ENCODE data around the gene AZIN2. TPM values are rescaled to one million over a fixed set of nuclear protein-coding genes. Genes with fewer than 3 reads are reported as not detected.
A peak's percentile ranks its signal among the peaks of the same experiment; 100 is the strongest.

The AZIN2 gene
- total RNA-seq, 1 experiment from 2014 or later = 3.6 TPM

GRCh38 chr1:33047839-33048305, 33.1 kb upstream of the AZIN2 start:
- CTCF ChIA-PET = no interaction called here
- no TSS peak for BruUV-seq (replicated peaks)
- Mint-ChIP-seq H3K36me3 (ENCODE audit: insufficient read depth, unreplicated experiment) (no peaks in the 10 kb centered on the region), H3K9me3 (ENCODE audit: low read depth, unreplicated experiment) (peaks cover 2% of the 10 kb centered on the region), H3K27ac (ENCODE audit: unreplicated experiment) (no peak overlapping the region), H3K27me3 (ENCODE audit: unreplicated experiment) (no peaks in the 10 kb centered on the region), H3K4me3 (ENCODE audit: low read depth, unreplicated experiment) (no peak overlapping the region), H3K4me1 (ENCODE audit: low read depth, unreplicated experiment) (peaks cover 12% of the 10 kb centered on the region)
- intact Hi-C loops (cut with micrococcal nuclease; ENCODE audit: unreplicated experiment) = no loop called here
- no peak for DNase-seq
- TF ChIP-seq CTCF (IDR thresholded peaks at IDR 0.05; ENCODE audit: unreplicated experiment) = no peak

- Mint-ChIP-seq H3K36me3 (ENCODE audit: insufficient read depth, unreplicated experiment) (no peaks in the 10 kb centered on the region), H3K27me3 (ENCODE audit: unreplicated experiment) (no peaks in the 10 kb centered on the region), H3K27ac (ENCODE audit: unreplicated experiment) (peak overlapping the region; percentile 8), H3K4me1 (ENCODE audit: low read depth, unreplicated experiment) (peaks cover 12% of the 10 kb centered on the region), H3K4me3 (ENCODE audit: low read depth, unreplicated experiment) (no peak overlapping the region), H3K9me3 (ENCODE audit: low read depth, unreplicated experiment) (peaks cover 2% of the 10 kb centered on the region)
- no peak for DNase-seq
- no peak for TF ChIP-seq CTCF (IDR thresholded peaks at IDR 0.05; ENCODE audit: unreplicated experiment)
- intact Hi-C loops (cut with micrococcal nuclease; ENCODE audit: unreplicated experiment) = no loop called here
- BruUV-seq (replicated peaks) = no TSS peak
- CTCF ChIA-PET = no interaction called here
Measured at GRCh38 chr1:33048426-33048825, 32.5 kb upstream of the AZIN2 start.

GRCh38 chr1:33049371-33049770, 31.6 kb upstream of the AZIN2 start:
- no peak overlapping the region for H3K27ac Mint-ChIP-seq (ENCODE audit: unreplicated experiment)

GRCh38 chr1:33050221-33051076, 30.5 kb upstream of the AZIN2 start:
- no TSS peak for BruUV-seq (replicated peaks)
- CTCF ChIA-PET = interaction anchor here (1.2 kb wide), 1 partner anchor 97 kb away, joined by 3 read pairs; no protein-coding TSS in a partner anchor
- no peak for DNase-seq
- Mint-ChIP-seq H3K4me3 (ENCODE audit: low read depth, unreplicated experiment) (no peak overlapping the region), H3K9me3 (ENCODE audit: low read depth, unreplicated experiment) (peaks cover 2% of the 10 kb centered on the region), H3K27ac (ENCODE audit: unreplicated experiment) (peak overlapping the region; percentile 40), H3K4me1 (ENCODE audit: low read depth, unreplicated experiment) (peaks cover 21% of the 10 kb centered on the region), H3K27me3 (ENCODE audit: unreplicated experiment) (no peaks in the 10 kb centered on the region), H3K36me3 (ENCODE audit: insufficient read depth, unreplicated experiment) (peaks cover 5% of the 10 kb centered on the region)
- no peak for TF ChIP-seq CTCF (IDR thresholded peaks at IDR 0.05; ENCODE audit: unreplicated experiment)
- intact Hi-C loops (cut with micrococcal nuclease; ENCODE audit: unreplicated experiment) = no loop called here

More at GRCh38 chr1:33049371-33049770, 31.6 kb upstream of the AZIN2 start:
- Mint-ChIP-seq H3K9me3 (ENCODE audit: low read depth, unreplicated experiment) (peaks cover 2% of the 10 kb centered on the region), H3K36me3 (ENCODE audit: insufficient read depth, unreplicated experiment) (no peaks in the 10 kb centered on the region), H3K4me1 (ENCODE audit: low read depth, unreplicated experiment) (peaks cover 12% of the 10 kb centered on the region), H3K4me3 (ENCODE audit: low read depth, unreplicated experiment) (no peak overlapping the region), H3K27me3 (ENCODE audit: unreplicated experiment) (no peaks in the 10 kb centered on the region)
- BruUV-seq (replicated peaks) = no TSS peak
- intact Hi-C loops (cut with micrococcal nuclease; ENCODE audit: unreplicated experiment) = no loop called here
- TF ChIP-seq CTCF (IDR thresholded peaks at IDR 0.05; ENCODE audit: unreplicated experiment) = no peak
- CTCF ChIA-PET = no interaction called here
- no peak for DNase-seq
